GM18526 (cell line): Measurements from ENCODE around the gene PGAM5.
A peak's percentile ranks its signal among the peaks of the same experiment; 100 is the strongest.

Experiments
- POLR2A ChIP-seq: IDR thresholded peaks from 3 replicates; pipeline ENCODE4 v1.6.1; 2011; ENCODE audit not compliant: insufficient read length; ENCODE audit errors: extremely low read depth

PGAM5 gene

DNA sequence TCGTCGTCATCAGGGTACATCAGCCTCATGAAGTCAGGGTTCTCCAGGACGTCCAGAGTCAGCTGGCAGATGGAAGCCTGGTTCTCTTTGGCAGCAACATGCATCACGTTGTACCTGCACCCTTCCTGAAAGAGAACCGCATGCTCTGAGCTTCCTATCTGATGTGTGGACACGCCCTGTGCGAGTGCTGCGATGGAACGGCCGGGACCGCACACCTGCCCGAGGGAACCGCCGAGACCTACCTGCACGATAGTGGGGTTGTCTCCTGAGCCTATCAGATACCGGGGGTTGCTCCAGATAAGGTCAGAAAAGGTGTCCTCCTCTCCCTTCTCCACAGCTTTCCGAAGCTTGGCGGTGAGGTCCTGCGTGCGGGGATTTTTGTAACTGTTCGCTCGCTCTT lies 37.3 kb downstream of the PGAM5 start:
- TF ChIP-seq POLR2A = no peak

DNA sequence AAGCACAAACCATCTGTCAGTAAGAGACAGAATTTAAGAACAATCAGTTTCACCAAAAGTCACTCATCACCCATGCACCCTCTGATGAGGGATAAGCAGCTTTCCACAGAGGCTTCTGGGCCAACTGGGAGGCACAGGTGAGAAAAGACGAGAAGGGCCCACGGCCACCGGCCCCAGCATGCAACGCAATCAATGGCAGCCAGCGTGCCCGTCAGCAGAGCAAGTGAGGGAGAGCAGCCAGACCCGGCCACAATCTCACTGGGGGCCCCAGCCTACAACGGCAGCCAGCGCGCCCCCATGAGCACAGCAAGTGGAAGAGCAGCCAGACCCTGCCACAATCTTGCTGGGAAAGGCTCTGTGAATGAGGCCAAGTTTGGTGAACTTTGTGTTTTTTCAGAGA lies 37.7 kb downstream of the PGAM5 start:
- TF ChIP-seq POLR2A = no peak

DNA sequence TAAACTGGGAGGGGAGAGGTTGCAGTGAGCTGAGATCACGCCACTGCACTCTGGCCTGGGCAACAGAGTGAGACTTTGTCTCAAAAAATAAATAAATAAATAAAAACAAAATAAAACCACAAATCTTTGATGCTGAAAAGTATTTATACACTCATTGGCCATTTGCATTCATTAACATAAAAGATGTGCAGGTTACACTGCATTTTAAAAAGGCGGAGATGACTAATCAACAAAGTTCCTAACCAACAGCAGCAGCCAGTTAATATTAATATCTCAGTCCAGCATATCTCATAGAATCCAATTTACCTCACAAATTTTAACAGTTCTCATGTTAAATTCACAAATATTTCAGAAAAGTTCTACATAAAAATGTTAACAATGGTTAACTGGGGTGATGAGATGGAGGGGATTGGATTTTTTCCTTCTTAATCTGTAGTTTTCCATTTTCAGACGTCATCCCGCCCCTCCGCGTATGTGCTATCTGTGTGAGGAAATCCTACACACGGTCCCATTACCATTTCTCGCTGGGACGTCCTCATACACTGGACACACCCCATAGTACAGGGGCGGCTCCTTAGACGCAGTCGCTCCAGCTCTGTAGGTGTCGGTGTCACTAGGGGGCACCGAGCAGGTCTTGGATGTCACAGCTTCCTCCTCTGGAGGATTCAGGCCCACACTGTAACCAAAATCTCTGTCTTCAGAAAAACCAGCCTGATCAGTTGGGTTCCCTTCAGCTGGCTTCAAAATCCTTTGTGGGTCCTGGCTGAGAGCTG lies 43.7 kb downstream of the PGAM5 start:
- no peak for TF ChIP-seq POLR2A

DNA sequence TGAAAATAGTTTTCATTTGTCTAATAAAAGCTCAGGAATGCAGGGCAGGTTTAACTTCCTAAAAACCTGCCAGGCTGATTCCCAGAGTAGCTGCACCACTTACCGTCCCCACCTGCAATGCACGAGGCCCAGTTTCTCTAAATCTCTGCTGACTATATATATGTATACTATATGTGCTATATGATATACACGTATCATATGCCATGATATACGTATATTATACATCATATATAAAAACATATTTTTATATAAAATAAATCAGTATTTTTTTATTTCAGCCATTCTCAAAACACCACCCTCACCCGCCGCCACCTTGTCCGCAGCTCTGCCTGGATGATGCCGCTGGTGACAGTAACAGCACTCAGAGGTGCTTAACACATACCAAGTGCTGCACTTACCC lies 48.7 kb downstream of the PGAM5 start:
- TF ChIP-seq POLR2A = no peak

DNA sequence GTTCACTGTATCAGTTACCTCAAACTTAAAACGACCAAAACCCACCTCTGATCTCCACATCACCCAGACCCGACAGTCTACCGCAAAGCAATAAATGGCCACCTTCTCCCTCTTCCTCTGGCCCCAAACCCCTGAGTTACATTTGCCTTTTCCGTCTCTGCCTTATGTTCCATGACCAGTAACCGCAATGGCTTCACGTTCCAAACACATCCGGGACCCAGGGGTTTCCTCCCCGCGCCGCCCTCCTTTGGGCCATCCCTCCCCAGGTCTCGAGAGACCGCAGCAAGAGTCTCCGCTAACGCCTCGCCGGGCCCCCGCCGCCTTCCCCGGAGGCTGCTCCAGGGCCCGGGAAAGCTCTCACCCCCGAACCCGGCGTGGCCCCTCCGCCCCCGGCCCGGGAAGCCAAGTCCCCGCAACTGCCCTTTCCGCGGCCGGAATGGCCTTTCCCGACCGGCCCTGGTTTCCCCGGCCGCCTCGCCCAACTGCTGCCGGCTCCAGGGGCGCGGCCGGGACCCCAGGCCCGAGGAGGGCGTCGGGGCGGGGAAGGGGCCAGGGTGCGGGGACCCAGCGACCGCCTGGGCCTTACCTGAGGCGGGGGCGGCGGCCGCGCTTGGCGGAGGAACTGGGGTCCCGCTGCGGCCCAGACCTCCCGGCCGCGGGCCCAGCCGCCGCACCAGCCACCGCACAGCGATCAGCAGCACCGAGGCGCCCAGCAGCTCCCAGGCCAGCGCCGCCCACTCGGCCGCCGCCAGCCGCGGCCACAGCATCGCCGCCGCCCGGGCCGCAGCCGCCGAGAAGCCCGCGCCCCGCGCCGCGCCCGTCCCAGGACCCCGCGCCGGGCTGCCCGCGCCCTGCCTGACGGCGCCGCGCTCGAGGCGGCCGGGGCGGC lies 50.6 kb downstream of the PGAM5 start, which contains the start of gene ANKLE2:
ANKLE2 (minus strand) TSS at position 801 of the 889 bp plus-strand sequence; CDS start at position 767, 34 bp downstream.
- TF ChIP-seq POLR2A = no peak

DNA sequence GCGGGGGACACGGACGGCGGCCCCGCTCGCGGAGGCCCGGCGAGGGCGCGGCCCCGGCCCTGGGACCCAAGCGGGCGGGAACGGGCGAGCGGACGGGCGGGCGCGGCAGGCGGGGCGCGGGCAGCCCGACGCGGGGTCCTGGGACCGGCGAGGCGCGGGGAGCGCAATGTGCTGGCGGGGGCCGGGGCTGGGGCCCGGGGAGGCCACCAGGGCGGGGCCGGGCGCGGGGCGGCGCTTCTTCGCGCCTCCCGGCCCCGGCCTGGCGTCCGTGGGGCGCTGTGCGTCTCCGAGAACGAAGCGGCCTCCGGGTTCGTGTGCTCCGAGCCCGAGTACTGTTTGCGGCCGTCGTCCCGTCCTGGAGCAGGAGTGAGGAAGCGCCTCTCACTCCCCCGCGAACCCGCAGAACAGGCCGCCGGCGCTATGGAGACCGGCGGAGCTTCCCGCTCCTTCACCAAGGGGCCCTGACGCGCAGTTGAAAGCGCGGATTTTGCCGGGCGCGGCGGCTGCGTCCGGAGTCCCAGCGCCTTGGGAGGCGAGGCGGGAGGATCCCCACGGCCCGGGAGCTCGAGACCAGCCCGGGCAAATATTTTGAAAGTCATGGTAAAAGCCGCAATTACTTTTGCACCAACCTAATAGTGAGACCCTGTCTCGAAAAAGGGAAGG lies 51.4 kb downstream of the PGAM5 start:
- peak; percentile 91 for TF ChIP-seq POLR2A

DNA sequence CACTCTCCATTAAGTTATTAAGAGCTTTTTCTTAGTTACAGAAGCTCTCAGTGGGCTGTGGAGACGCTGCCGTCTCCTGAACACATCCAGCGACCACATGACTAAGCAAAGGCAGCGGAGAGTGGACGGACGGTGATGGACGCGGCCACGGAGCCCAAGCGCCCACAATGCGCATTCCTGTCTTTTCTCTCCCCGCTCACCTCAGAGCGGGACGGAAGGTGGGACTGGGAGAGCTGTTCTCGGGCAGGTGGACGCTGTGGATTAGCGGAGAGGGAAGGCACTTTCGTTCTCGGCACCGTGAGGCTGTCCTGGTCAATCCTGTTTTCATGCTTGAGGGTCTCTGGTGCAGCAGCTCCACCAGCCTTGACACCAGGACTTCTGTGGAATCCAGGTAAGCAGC lies 53.6 kb downstream of the PGAM5 start:
- TF ChIP-seq POLR2A = no peak

DNA sequence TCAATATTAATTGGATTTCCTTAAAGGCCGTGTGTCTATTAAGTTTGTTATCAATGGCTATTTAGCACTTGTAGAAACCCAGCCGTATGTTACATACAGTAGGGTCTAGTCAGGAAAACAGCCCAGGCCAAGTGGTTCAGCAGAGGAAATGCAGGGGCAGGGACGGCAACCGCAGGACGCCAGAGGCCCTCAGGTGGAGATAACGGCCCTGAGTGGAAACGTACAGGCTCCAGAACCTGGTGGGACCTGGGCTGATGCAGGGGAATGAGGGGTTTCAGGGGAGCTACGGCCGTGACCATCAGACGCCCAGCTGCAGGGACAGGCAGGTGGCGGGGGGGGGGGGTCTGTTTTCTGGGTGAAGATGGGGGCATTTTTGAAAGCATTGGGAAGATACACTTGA lies 54.7 kb downstream of the PGAM5 start:
- no peak for TF ChIP-seq POLR2A

DNA sequence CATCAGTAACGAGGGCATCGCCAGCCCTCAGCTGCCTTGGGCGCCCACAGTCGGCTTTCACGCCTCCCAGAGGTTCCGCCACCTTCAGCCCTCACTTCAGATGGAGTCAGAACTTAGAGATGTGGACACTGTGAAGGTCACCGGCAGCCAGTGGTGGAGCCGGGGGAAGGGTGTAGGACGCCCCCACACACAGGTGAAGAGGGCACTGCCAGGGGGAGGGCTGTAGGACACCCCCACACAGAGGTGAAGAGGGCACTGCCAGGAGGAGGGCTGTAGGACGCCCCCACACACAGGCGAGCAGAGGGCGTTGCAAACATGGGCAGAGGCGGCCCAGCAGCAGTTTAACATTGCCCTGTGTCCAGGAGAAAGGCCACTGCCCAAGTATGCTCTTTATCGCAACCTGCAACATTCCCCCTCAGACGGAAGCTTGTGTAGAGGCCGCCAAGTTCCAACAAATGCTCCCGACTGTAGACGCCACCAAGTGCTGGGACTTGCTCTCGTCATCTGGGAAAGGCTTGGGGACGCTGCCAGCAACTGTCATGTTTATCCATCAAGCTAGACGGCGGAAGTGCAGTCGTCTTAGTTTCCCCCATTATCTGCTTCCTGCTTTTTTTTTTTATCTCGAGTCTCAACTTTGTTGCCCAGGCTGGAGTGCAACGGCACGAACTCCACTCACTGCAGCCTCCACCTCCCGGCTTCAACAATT lies 55.9 kb downstream of the PGAM5 start:
- no peak for TF ChIP-seq POLR2A

DNA sequence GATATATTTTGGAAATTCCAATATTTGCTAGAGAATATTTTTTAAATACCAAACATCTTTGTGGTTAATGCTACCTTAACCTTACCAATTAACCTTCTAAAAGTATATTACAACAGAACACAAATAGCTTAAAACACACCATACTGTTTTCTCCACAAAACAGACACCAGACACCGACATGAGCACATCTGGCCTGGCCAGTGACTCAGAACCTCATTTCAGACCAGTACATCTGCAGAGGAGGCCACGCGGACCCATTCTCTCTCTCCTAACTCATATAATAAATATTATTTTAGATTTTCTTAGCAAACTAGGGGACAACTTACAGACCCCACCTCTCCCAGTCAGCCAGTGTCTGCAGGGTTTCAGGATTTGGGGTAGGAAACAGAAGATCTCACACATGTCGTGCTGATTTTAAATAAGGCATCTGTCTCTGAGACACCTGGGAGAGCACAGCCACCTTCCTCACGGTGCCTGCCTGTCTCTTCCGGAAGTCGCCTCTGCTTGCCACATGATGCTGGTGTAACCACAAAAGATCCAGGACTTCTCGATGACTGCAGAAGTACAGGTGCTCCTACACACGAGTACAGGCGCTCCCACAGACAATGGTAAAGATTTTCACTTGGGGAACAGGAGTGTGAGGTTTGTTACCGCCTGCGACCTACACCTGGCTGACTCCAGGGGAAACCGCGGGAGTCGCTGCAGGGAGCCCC lies 60.6 kb downstream of the PGAM5 start:
- no peak for TF ChIP-seq POLR2A
